ENCODE results near the gene IL13RA1.
"Not testable (repeated sequence)": the region's sequence is repeated elsewhere in the genome, so short reads cannot be mapped to it uniquely, and the experiment has no call there.

Gene IL13RA1

GRCh38 chrX:118726887-118727685 is at the start of gene IL13RA1:
TSS of gene IL13RA1 (plus strand) at chrX:118727606. CDS start at chrX:118727639, 33 bp downstream.
- DNase-seq = peak in 1 of 2 donors; percentile 18

- DNase-seq = no peak
Observed at GRCh38 chrX:118679290-118679689, 48.1 kb upstream of the IL13RA1 start.

GRCh38 chrX:118682258-118683014 is 45.0 kb upstream of the IL13RA1 start:
- DNase-seq = no peak

- no peak for DNase-seq
Observed at GRCh38 chrX:118685393-118685792, 42.0 kb upstream of the IL13RA1 start.

GRCh38 chrX:118688935-118689334 is 38.5 kb upstream of the IL13RA1 start:
- DNase-seq = no peak

- no peak for DNase-seq
Observed at GRCh38 chrX:118693843-118694242, 33.6 kb upstream of the IL13RA1 start.

GRCh38 chrX:118694638-118695037 is 32.8 kb upstream of the IL13RA1 start:
- no peak for DNase-seq

GRCh38 chrX:118698516-118699170 is 28.8 kb upstream of the IL13RA1 start:
- no peak for DNase-seq

GRCh38 chrX:118702741-118703140 is 24.7 kb upstream of the IL13RA1 start:
- DNase-seq = no peak

- no peak for DNase-seq
Observed at GRCh38 chrX:118706681-118707080, 20.7 kb upstream of the IL13RA1 start.

GRCh38 chrX:118714521-118714920 is 12.9 kb upstream of the IL13RA1 start:
- no peak for DNase-seq

- not testable (repeated sequence) for DNase-seq
Observed at GRCh38 chrX:118715917-118716316, 11.5 kb upstream of the IL13RA1 start.

- not testable (repeated sequence) for DNase-seq
Observed at GRCh38 chrX:118716833-118717232, 10.6 kb upstream of the IL13RA1 start.

- DNase-seq = no peak
Observed at GRCh38 chrX:118717678-118718391, 9.6 kb upstream of the IL13RA1 start.

GRCh38 chrX:118718737-118719136 is 8.7 kb upstream of the IL13RA1 start:
- DNase-seq = peak in 1 of 2 donors; percentile 24

- no peak for DNase-seq
Observed at GRCh38 chrX:118720058-118720707, 7.2 kb upstream of the IL13RA1 start.

GRCh38 chrX:118723376-118723775 is 4.0 kb upstream of the IL13RA1 start:
- DNase-seq = no peak

GRCh38 chrX:118724365-118724764 is 3.0 kb upstream of the IL13RA1 start:
- no peak for DNase-seq

- DNase-seq = no peak
Observed at GRCh38 chrX:118724775-118725174, 2.6 kb upstream of the IL13RA1 start.

- DNase-seq = no peak
Observed at GRCh38 chrX:118726396-118726795, 1.0 kb upstream of the IL13RA1 start.

GRCh38 chrX:118727686-118728339 is 407 bp downstream of the IL13RA1 start:
- DNase-seq = no peak
